IMR-90 (cell line): ENCODE data around the gene ASMTL. TPM values are rescaled to one million over a fixed set of nuclear protein-coding genes. Genes with fewer than 3 reads are reported as not detected.
"Not testable (repeated sequence)": the region's sequence is repeated elsewhere in the genome, so short reads cannot be mapped to it uniquely, and the experiment has no call there.

Source experiments
- ATAC-seq: fragments of 200-7000 bp; cut with Tn5 transposase; 2 replicates; pipeline ENCODE4 v1.9.1; 2020; ENCODE audit warnings: low read depth, mild to moderate bottlenecking, moderate library complexity
- BruUV-seq: library from RNA; stranded (reverse); fragments of 400-500 nt; replicated peaks from 2 replicates; lab custom pipeline; 2021; lab: Mats Ljungman, UMichigan
- CTCF ChIA-PET: fragments of 300-600 bp; formaldehyde crosslinking; extraction: SDS; loops from one replicate; lab custom pipeline; 2021; ENCODE audit warnings: antibody characterized with exemption; lab: Yijun Ruan, JAX
- POLR2A ChIA-PET: fragments of 300-600 bp; sonication (Branson Sonifier 250); formaldehyde crosslinking; loops from one replicate; lab custom pipeline; 2022; ENCODE audit warnings: antibody characterized with exemption; ENCODE audit not compliant: unreplicated experiment; lab: Charles Lee
- DNase-seq: peaks from one replicate; pipeline ENCODE4 v3.0.0; 2013
- H2AFZ ChIP-seq: replicated peaks from 2 replicates; pipeline ENCODE3; 2013; ENCODE audit warnings: low read length, mild to moderate bottlenecking; ENCODE audit not compliant: poor library complexity
- H2AK5ac ChIP-seq: 2 replicates; pipeline ENCODE4 v1.6.1; 2013; ENCODE audit warnings: low read depth, low read length, inconsistent platforms
- H2AK9ac ChIP-seq: replicated peaks from 2 replicates; pipeline ENCODE3; 2013; ENCODE audit warnings: mild to moderate bottlenecking, low read depth, low read length, moderate library complexity; ENCODE audit not compliant: poor library complexity
- H2BK120ac ChIP-seq: 2 replicates; pipeline ENCODE4 v1.6.1; 2013; ENCODE audit warnings: low read depth, low read length, inconsistent platforms
- H2BK15ac ChIP-seq: 3 replicates; pipeline ENCODE4 v1.6.1; 2013; ENCODE audit warnings: low read depth, low read length, inconsistent platforms
- H2BK20ac ChIP-seq: 2 replicates; pipeline ENCODE4 v1.6.1; 2013; ENCODE audit warnings: low read depth, mild to moderate bottlenecking, inconsistent platforms, low read length, moderate library complexity
- H2BK5ac ChIP-seq: 2 replicates; pipeline ENCODE4 v1.6.1; 2013; ENCODE audit warnings: mild to moderate bottlenecking, low read depth, low read length, inconsistent platforms; ENCODE audit not compliant: poor library complexity, severe bottlenecking
- H3K14ac ChIP-seq: replicated peaks from 2 replicates; pipeline ENCODE4 v1.6.1; 2013; ENCODE audit warnings: low read depth, low read length, inconsistent platforms
- H3K18ac ChIP-seq: 2 replicates; pipeline ENCODE4 v1.6.1; 2013; ENCODE audit warnings: low read depth, low read length, control low read depth
- H3K23ac ChIP-seq: 2 replicates; pipeline ENCODE4 v1.6.1; 2013; ENCODE audit warnings: low read depth, low read length, inconsistent platforms
- H3K27ac ChIP-seq: 2 replicates; pipeline ENCODE4 v1.5.1; 2013; ENCODE audit warnings: mild to moderate bottlenecking, control low read depth, low read length; ENCODE audit not compliant: insufficient read depth
- H3K27me3 ChIP-seq: 2 replicates; pipeline ENCODE4 v1.6.1; 2013; ENCODE audit warnings: low read length; ENCODE audit not compliant: control insufficient read depth, insufficient read depth
- H3K36me3 ChIP-seq: 2 replicates; pipeline ENCODE4 v1.6.1; 2013; ENCODE audit warnings: low read length, mixed read lengths; ENCODE audit not compliant: control insufficient read depth, insufficient read depth
- H3K4ac ChIP-seq: 2 replicates; pipeline ENCODE4 v1.6.1; 2013; ENCODE audit warnings: low read depth, low read length, inconsistent platforms
- H3K4me1 ChIP-seq: 2 replicates; pipeline ENCODE4 v1.6.1; 2013; ENCODE audit warnings: low read length, mixed read lengths; ENCODE audit not compliant: control insufficient read depth, insufficient read depth
- H3K4me2 ChIP-seq: 2 replicates; pipeline ENCODE4 v1.6.1; 2013; ENCODE audit warnings: low read depth, mild to moderate bottlenecking, control low read depth, low read length, moderate library complexity
- H3K4me3 ChIP-seq: 2 replicates; pipeline ENCODE4 v1.5.1; 2013; ENCODE audit warnings: low read depth, mild to moderate bottlenecking, control low read depth, low read length, moderate library complexity; ENCODE audit not compliant: insufficient read depth
- H3K56ac ChIP-seq: 2 replicates; pipeline ENCODE4 v1.6.1; 2013; ENCODE audit warnings: low read length, inconsistent platforms; ENCODE audit not compliant: insufficient read depth; ENCODE audit errors: extremely low read depth
- H3K79me1 ChIP-seq, 2 experiments: 2 replicates each; pipeline ENCODE4 v1.6.1; 2013; ENCODE audit warnings: low read length in 2 of 2, inconsistent platforms in 1 of 2, low read depth in 1 of 2
- H3K9ac ChIP-seq: 2 replicates; pipeline ENCODE4 v1.6.1; 2013; ENCODE audit warnings: low read depth, low read length, control low read depth
- H3K9me1 ChIP-seq: 2 replicates; pipeline ENCODE4 v1.6.1; 2013; ENCODE audit warnings: low read length, inconsistent platforms; ENCODE audit not compliant: insufficient read depth
- H3K9me3 ChIP-seq: 2 replicates; pipeline ENCODE4 v1.6.1; 2013; ENCODE audit warnings: low read length; ENCODE audit not compliant: control insufficient read depth, insufficient read depth
- H4K20me1 ChIP-seq: 2 replicates; pipeline ENCODE4 v1.6.1; 2013; ENCODE audit warnings: low read length, inconsistent platforms; ENCODE audit not compliant: insufficient read depth
- H4K5ac ChIP-seq: 2 replicates; pipeline ENCODE4 v1.6.1; 2013; ENCODE audit warnings: mild to moderate bottlenecking, low read depth, low read length, control low read depth
- H4K8ac ChIP-seq, 2 experiments: 2 replicates each; pipeline ENCODE4 v1.6.1; 2013; ENCODE audit warnings: low read depth in 2 of 2, low read length in 2 of 2, control low read depth in 1 of 2, inconsistent platforms in 1 of 2
- H4K91ac ChIP-seq: 2 replicates; pipeline ENCODE4 v1.6.1; 2013; ENCODE audit warnings: low read depth, low read length, inconsistent platforms; ENCODE audit not compliant: insufficient read depth
- WGBS, 2 experiments: methylation state at CpG; one replicate each; pipeline versions ENCODE4 v1.1.5 to v1.1.7; 2013; ENCODE audit warnings: missing lambda C conversion rate in 2 of 2; ENCODE audit not compliant: insufficient read length in 1 of 2; ENCODE audit errors: extremely low coverage in 2 of 2; 5-methylcytosine and 5-hydroxymethylcytosine counted together
- dilution Hi-C: fragments of 300-500 bp; cut with HindIII; formaldehyde crosslinking; loops from one replicate; pipeline ENCODE4 v1.14.3; 2018; ENCODE audit warnings: low sequenced_read_pairs; ENCODE audit not compliant: unreplicated experiment
- in situ Hi-C: fragments of 300-500 bp; cut with MboI; formaldehyde crosslinking; loops from 3 replicates; pipeline ENCODE4 v1.14.3; 2019; ENCODE audit warnings: low sequenced_read_pairs, inconsistent platforms, mixed read lengths
- intact Hi-C: fragments of 100-400 bp; cut with micrococcal nuclease; formaldehyde crosslinking; loops from 2 replicates; pipeline ENCODE4 v1.10.0; 2022
- polyA plus RNA-seq, 3 experiments: library from polyadenylated mRNA; depleted of rRNA; stranded (reverse); fragments of >200 nt; gene quantifications; 2 replicates each; pipeline ENCODE4 v1.2.3, GENCODE V29; 2012; ENCODE audit warnings: low replicate concordance in 1 of 3
- total RNA-seq: library from RNA; depleted of rRNA; stranded (reverse); fragments of >200 nt; gene quantifications from 2 replicates; pipeline ENCODE4 v1.2.3, GENCODE V29; 2012

ASMTL gene
- total and polyA plus RNA-seq, 2 of the 4 experiments (the other 2 are of a cell fraction), result 13.4 to 33.4 TPM

DNA sequence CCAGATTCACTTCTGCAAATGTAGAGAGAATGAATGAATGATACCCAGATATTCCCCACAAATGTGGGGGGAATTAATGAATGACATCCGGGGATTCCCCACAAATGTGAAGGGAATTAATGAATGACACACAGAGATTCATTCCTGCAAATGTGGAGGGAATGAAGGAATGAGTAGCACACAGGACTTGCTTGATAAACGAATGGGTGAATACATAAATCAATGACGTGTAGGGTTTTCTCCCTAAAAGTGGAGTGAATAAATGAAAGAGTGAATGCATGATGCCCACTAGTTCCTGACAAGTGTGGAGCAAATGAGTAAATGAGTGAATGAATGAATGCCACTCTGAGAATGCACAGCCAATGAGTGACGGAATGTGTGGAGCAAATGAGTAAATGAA lies 38.5 kb upstream of the ASMTL start:
- H2AFZ ChIP-seq, H2AK5ac ChIP-seq, H3K9ac ChIP-seq, H3K4me3 ChIP-seq, ATAC-seq, H3K9me1 ChIP-seq, POLR2A ChIA-PET, intact Hi-C loops, CTCF ChIA-PET, H3K23ac ChIP-seq, H2BK20ac ChIP-seq, H3K18ac ChIP-seq, H3K4me1 ChIP-seq, H3K14ac ChIP-seq, H2BK120ac ChIP-seq, dilution Hi-C loops, H4K5ac ChIP-seq, H3K79me1 ChIP-seq, H3K36me3 ChIP-seq, H3K4ac ChIP-seq, H3K4me2 ChIP-seq, H2BK15ac ChIP-seq, H3K27ac ChIP-seq, H3K27me3 ChIP-seq, H4K8ac ChIP-seq, H4K91ac ChIP-seq, H4K20me1 ChIP-seq, H3K56ac ChIP-seq, H2BK5ac ChIP-seq, DNase-seq, in situ Hi-C loops, H2AK9ac ChIP-seq, BruUV-seq: not testable (repeated sequence)
- WGBS, 2 experiments, result 89% methylated on average over 3 of the region's 4 CpGs; no CpG with 5 or more reads in 1 of the 2 experiments
- peaks cover 22% of the 10 kb centered on the region; the same call in 1 of the 2 replicates for H3K9me3 ChIP-seq

DNA sequence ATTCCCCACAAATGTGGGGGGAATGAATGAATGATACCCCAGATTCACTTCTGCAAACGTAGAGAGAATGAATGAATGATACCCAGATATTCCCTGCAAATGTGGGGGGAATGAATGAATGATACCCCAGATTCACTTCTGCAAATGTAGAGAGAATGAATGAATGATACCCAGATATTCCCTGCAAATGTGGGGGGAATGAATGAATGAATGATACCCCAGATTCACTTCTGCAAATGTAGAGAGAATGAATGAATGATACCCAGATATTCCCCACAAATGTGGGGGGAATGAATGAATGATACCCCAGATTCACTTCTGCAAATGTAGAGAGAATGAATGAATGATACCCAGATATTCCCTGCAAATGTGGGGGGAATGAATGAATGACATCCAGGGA lies 38.0 kb upstream of the ASMTL start:
- H3K79me1 ChIP-seq, H3K18ac ChIP-seq, H2AK5ac ChIP-seq, H2BK120ac ChIP-seq, H3K27ac ChIP-seq, DNase-seq, H3K27me3 ChIP-seq, H4K5ac ChIP-seq, H3K4me2 ChIP-seq, H3K4me3 ChIP-seq, ATAC-seq, H4K8ac ChIP-seq, H3K56ac ChIP-seq, H2BK20ac ChIP-seq, H3K9me1 ChIP-seq, H2BK5ac ChIP-seq, BruUV-seq, POLR2A ChIA-PET, H3K36me3 ChIP-seq, H2AK9ac ChIP-seq, H4K91ac ChIP-seq, in situ Hi-C loops, H2AFZ ChIP-seq, H3K23ac ChIP-seq, H3K14ac ChIP-seq, CTCF ChIA-PET, intact Hi-C loops, dilution Hi-C loops, H3K4ac ChIP-seq, H3K4me1 ChIP-seq, H4K20me1 ChIP-seq, H2BK15ac ChIP-seq, H3K9ac ChIP-seq: not testable (repeated sequence)
- WGBS, 2 experiments, result no CpG with 5 or more reads among the region's 1 CpG
- peaks cover 26% of the 10 kb centered on the region; the same call in 1 of the 2 replicates for H3K9me3 ChIP-seq
